GM23248 (cell line): ENCODE measurements around the gene AP1G2. TPM values are rescaled to one million over a fixed set of nuclear protein-coding genes. Genes with fewer than 3 reads are reported as not detected.

ENCODE experiments used
- DNase-seq: peaks from one replicate; pipeline ENCODE4 v3.0.0-alpha.2; 2015
- H2AFZ ChIP-seq: fragments of 200-600 bp; sonication (generic); 2 replicates; pipeline ENCODE4 v1.6.1; 2016; ENCODE audit warnings: antibody characterized with exemption
- H3F3A ChIP-seq: fragments of 200-600 bp; sonication (generic); 2 replicates; pipeline ENCODE4 v1.6.1; 2016; ENCODE audit warnings: mild to moderate bottlenecking, antibody characterized with exemption, mixed run types; ENCODE audit not compliant: insufficient read depth
- H3K27ac ChIP-seq: fragments of 200-600 bp; sonication (generic); 2 replicates; pipeline ENCODE4 v1.5.1; 2016; ENCODE audit warnings: mild to moderate bottlenecking
- H3K27me3 ChIP-seq: fragments of 200-600 bp; sonication (generic); replicated peaks from 2 replicates; pipeline ENCODE4 v1.6.1; 2016; ENCODE audit warnings: mild to moderate bottlenecking; ENCODE audit not compliant: insufficient read depth
- H3K36me3 ChIP-seq: fragments of 200-600 bp; sonication (generic); 2 replicates; pipeline ENCODE4 v1.6.1; 2016; ENCODE audit warnings: low read depth, mild to moderate bottlenecking
- H3K4me1 ChIP-seq: fragments of 200-600 bp; sonication (generic); 2 replicates; pipeline ENCODE4 v1.6.1; 2016; ENCODE audit warnings: mild to moderate bottlenecking; ENCODE audit not compliant: insufficient read depth
- H3K4me2 ChIP-seq: fragments of 200-600 bp; sonication (generic); one replicate; pipeline ENCODE4 v1.6.1; 2016; ENCODE audit warnings: mild to moderate bottlenecking; ENCODE audit not compliant: unreplicated experiment
- H3K4me3 ChIP-seq: fragments of 200-600 bp; sonication (generic); 2 replicates; pipeline ENCODE4 v1.5.1; 2016; ENCODE audit warnings: mild to moderate bottlenecking
- H3K79me2 ChIP-seq: fragments of 200-600 bp; sonication (generic); 2 replicates; pipeline ENCODE4 v1.6.1; 2016; ENCODE audit warnings: mild to moderate bottlenecking; ENCODE audit not compliant: insufficient read depth
- H3K9ac ChIP-seq: fragments of 200-600 bp; sonication (generic); 2 replicates; pipeline ENCODE4 v1.6.1; 2016; ENCODE audit warnings: mild to moderate bottlenecking
- H3K9me2 ChIP-seq: fragments of 200-600 bp; sonication (generic); 2 replicates; pipeline ENCODE4 v1.6.1; 2016; ENCODE audit warnings: mixed run types, mild to moderate bottlenecking, moderate library complexity; ENCODE audit not compliant: insufficient read depth
- H3K9me3 ChIP-seq: fragments of 200-600 bp; sonication (generic); one replicate; pipeline ENCODE4 v1.6.1; 2017; ENCODE audit warnings: low read depth
- H4K20me1 ChIP-seq: fragments of 200-600 bp; sonication (generic); 2 replicates; pipeline ENCODE4 v1.6.0; 2016; ENCODE audit not compliant: insufficient read depth
- EZH2 ChIP-seq: fragments of 200-600 bp; sonication (generic); IDR thresholded peaks from 2 replicates; pipeline ENCODE4 v1.6.1; 2018; ENCODE audit warnings: antibody characterized with exemption, mild to moderate bottlenecking; ENCODE audit not compliant: insufficient read depth, poor library complexity, severe bottlenecking
- EZH2phosphoT487 ChIP-seq: fragments of 200-600 bp; sonication (generic); IDR thresholded peaks from 2 replicates; pipeline ENCODE4 v1.6.1; 2018; ENCODE audit warnings: antibody characterized with exemption, moderate library complexity, mild to moderate bottlenecking, low read depth; ENCODE audit not compliant: insufficient read depth
- WGBS, 2 experiments: methylation state at CpG; one replicate each; pipeline ENCODE4 v1.1.6; 2015 to 2017; ENCODE audit warnings: low lambda C conversion rate in 2 of 2, low coverage in 1 of 2; ENCODE audit errors: missing lambda C conversion rate in 2 of 2; 5-methylcytosine and 5-hydroxymethylcytosine counted together
- in situ Hi-C: fragments of 300-500 bp; cut with MboI; formaldehyde crosslinking; loops from 2 replicates; pipeline ENCODE4 v1.15.0; 2020
- polyA plus RNA-seq: library from polyadenylated mRNA; unstranded; fragments of >200 nt; fragmentation: Nextera tagmentation; extraction: Ambion mirVana; gene quantifications from 2 replicates; pipeline ENCODE4 v1.2.1, GENCODE V29; 2016
- total RNA-seq: library from RNA; depleted of rRNA; stranded (reverse); fragments of >200 nt; shearing (Covaris generic); gene quantifications from 2 replicates; pipeline ENCODE4 v1.2.3, GENCODE V29; 2014

AP1G2 gene
- total and polyA plus RNA-seq, 2 experiments from 2014 or later: 10.2 to 13.7 TPM

DNA sequence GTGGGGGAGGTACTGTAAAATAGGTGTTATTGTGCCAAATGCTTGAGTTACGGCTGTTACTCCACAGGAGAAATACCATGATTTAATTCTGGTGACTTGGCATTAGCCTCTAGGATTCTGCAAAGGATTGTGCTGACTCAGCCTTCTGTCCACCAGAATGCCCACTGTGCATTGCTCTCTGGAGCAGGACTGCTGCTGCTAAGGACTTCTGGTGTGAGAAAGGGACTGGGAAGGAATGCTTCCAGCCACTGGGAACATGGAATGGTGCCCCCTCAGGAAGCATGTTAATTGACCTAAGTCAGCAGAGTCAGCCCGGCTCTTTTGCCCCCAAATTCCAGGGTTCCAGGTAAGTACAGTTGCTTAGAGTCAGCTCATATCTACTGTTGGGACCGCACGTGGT, 48.9 kb downstream of the AP1G2 start:
- H3K9me3 ChIP-seq: no peaks in the 10 kb centered on the region
- no peaks in the 10 kb centered on the region for H3K4me1 ChIP-seq
- DNase-seq: no peak
- no peak overlapping the region for H3K4me3 ChIP-seq
- WGBS, 2 experiments: 58 to 68% methylated on average over 4 of the region's 4 CpGs
- H3F3A ChIP-seq: no peaks in the 10 kb centered on the region
- no peak overlapping the region for H2AFZ ChIP-seq
- no peaks in the 10 kb centered on the region for H3K9me2 ChIP-seq
- no peak overlapping the region for H3K27ac ChIP-seq
- H3K27me3 ChIP-seq: no peaks in the 10 kb centered on the region
- in situ Hi-C loops: no loop called here
- no peak overlapping the region for H3K9ac ChIP-seq
- H3K36me3 ChIP-seq: no peaks in the 10 kb centered on the region
- H3K4me2 ChIP-seq: no peak overlapping the region
- H4K20me1 ChIP-seq: no peaks in the 10 kb centered on the region
- H3K79me2 ChIP-seq: no peaks in the 10 kb centered on the region
- no peak for TF ChIP-seq EZH2
- TF ChIP-seq EZH2phosphoT487: no peak

DNA sequence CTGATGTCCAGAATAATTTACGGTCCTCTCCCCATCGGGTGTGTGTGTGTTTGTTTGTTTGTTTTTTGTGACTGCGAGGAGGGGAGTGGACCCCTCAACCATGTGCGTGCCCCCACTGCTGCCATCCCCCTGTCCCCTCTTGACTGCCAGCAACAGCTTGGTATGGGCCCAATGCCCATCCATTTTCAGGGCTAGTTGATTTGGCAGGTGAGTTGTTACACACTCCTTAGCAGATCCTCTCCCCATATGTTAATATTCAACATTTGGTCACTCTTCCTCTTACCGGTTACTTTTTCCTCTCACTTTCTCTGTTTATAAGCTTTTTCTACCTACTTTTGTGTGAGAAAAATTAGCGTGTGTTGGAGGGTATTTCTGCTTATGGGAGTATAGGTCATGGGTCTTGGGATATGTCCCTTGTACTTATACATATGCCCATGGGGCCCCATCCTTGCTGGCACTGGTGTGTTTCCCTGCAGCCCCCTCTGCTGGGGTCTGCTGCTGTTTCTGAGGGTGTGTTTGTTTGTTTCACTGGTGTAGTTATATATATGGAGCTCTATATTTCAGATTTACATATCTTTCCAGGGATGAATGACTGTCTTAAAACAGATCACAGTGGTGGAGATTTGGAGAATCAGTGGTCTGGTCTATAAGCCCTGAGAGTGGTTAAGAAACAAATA, 49.8 kb downstream of the AP1G2 start:
- H3K9me3 ChIP-seq: no peaks in the 10 kb centered on the region
- WGBS, 2 experiments: 75 to 78% methylated on average over 6 of the region's 6 CpGs
- no peaks in the 10 kb centered on the region for H3K9me2 ChIP-seq
- H3F3A ChIP-seq: no peaks in the 10 kb centered on the region
- no peak overlapping the region for H3K9ac ChIP-seq
- no peak for DNase-seq
- H4K20me1 ChIP-seq: no peaks in the 10 kb centered on the region
- no peaks in the 10 kb centered on the region for H3K4me1 ChIP-seq
- H3K27me3 ChIP-seq: no peaks in the 10 kb centered on the region
- in situ Hi-C loops: no loop called here
- TF ChIP-seq EZH2phosphoT487: no peak
- no peak for TF ChIP-seq EZH2
- H2AFZ ChIP-seq: no peak overlapping the region
- no peak overlapping the region for H3K27ac ChIP-seq
- H3K36me3 ChIP-seq: no peaks in the 10 kb centered on the region
- no peak overlapping the region for H3K4me2 ChIP-seq
- no peaks in the 10 kb centered on the region for H3K79me2 ChIP-seq
- H3K4me3 ChIP-seq: no peak overlapping the region

DNA sequence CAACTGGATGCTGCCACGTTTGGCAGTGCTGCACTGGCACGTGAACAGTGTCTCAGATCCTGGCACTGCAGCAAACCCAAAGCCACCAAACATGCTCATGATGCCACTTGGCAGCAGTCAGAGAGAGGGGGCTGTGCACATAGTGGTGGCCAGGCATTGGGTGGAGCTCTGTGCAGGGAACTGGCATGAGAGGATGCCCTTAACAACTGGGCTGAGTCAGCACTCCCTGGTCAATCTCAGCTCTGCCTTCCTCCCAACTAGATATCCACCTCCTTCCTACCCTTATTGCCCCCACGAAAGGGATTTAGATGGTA, 53.0 kb downstream of the AP1G2 start:
- Histone ChIP-seq H3K27ac (no peak overlapping the region), H2AFZ (no peak overlapping the region), H3K9me2 (no peaks in the 10 kb centered on the region), H3K4me1 (no peaks in the 10 kb centered on the region), H4K20me1 (no peaks in the 10 kb centered on the region), H3K4me2 (no peak overlapping the region), H3K79me2 (no peaks in the 10 kb centered on the region), H3K9me3 (no peaks in the 10 kb centered on the region), H3K36me3 (no peaks in the 10 kb centered on the region), H3K4me3 (no peak overlapping the region), H3K27me3 (no peaks in the 10 kb centered on the region), H3F3A (no peaks in the 10 kb centered on the region), H3K9ac (no peak overlapping the region)
- 62 to 64% methylated on average over 3 of the region's 3 CpGs for WGBS, 2 experiments
- no peak for DNase-seq
- TF ChIP-seq EZH2 (no peak), EZH2phosphoT487 (no peak)
- in situ Hi-C loops: no loop called here

DNA sequence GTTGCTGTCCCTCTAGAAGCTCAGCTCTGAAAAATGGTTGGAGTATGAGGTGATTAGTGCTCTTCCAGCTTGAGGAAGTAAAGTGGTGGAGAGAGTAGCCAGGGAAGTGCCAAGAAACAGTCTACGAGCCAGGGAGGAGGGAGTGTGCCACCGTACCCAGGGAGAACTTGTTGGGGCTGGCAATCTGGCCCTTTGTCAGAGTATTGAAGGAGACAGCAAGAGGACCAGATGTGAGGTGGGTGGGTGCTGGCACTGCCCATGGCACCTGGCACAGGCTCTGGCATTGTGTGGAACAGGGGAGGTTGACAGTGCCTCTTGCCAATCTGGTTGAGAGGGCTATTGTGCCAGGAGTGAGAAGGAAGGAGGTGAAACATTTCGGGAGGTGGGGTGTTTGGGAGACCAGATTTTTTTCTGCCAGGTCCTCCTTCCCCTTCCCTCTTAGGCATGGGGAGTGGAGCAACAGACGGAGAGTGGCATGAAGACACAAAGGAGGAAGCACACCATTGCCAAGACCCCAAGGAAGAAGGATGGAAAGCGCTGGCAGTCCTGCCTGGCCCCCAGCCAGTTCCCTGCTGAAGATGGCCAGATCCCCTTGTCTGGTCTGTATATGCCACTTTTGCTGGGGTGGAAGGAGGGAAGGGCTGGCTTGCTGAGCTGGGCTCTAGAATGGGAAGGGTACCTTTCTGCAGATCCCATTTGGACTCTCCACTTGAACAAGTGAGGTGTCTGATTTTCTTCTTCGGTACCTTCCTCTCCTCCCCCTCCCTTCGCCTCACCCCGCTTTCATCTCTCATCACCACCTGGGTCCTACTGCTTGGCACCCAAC, 53.6 kb downstream of the AP1G2 start:
- Histone ChIP-seq H3K36me3 (no peaks in the 10 kb centered on the region), H3K27me3 (no peaks in the 10 kb centered on the region), H2AFZ (no peak overlapping the region), H3K4me1 (no peaks in the 10 kb centered on the region), H3K9me2 (no peaks in the 10 kb centered on the region), H3K27ac (no peak overlapping the region), H3F3A (no peaks in the 10 kb centered on the region), H3K4me2 (no peak overlapping the region), H3K9me3 (no peaks in the 10 kb centered on the region), H3K4me3 (no peak overlapping the region), H4K20me1 (no peaks in the 10 kb centered on the region), H3K79me2 (no peaks in the 10 kb centered on the region), H3K9ac (no peak overlapping the region)
- DNase-seq: no peak
- TF ChIP-seq EZH2phosphoT487 (no peak), EZH2 (no peak)
- 68 to 71% methylated on average over 8 of the region's 8 CpGs for WGBS, 2 experiments
- in situ Hi-C loops: no loop called here
